Fibroblast of skin of left quadriceps (primary cell): ENCODE data around the gene TMEM45A.
"Not testable (repeated sequence)": the region's sequence is repeated elsewhere in the genome, so short reads cannot be mapped to it uniquely, and the experiment has no call there.

ENCODE experiments used
- DNase-seq, 2 experiments: peaks; one replicate each; pipeline ENCODE4 v3.0.0-alpha.2; 2013; ENCODE audit warnings: low read depth in 2 of 2

The TMEM45A gene

GRCh38 chr3:100492059-100493006 lies at the start of gene TMEM45A:
TSS of gene TMEM45A (plus strand) at chr3:100492619. CDS start at chr3:100555212, 62,593 bp downstream.
- DNase-seq = peak; percentile 93 to 94

- no peak for DNase-seq
Measured at GRCh38 chr3:100443690-100444089, 48.7 kb upstream of the TMEM45A start.

GRCh38 chr3:100447067-100447466 lies 45.4 kb upstream of the TMEM45A start:
- not testable (repeated sequence) for DNase-seq

GRCh38 chr3:100448079-100448478 lies 44.3 kb upstream of the TMEM45A start:
- no peak for DNase-seq

GRCh38 chr3:100449214-100449613 lies 43.2 kb upstream of the TMEM45A start:
- DNase-seq = no peak

- DNase-seq = no peak
Measured at GRCh38 chr3:100454677-100455076, 37.7 kb upstream of the TMEM45A start.

GRCh38 chr3:100455841-100456550 lies 36.4 kb upstream of the TMEM45A start:
- DNase-seq = no peak

GRCh38 chr3:100456745-100457144 lies 35.7 kb upstream of the TMEM45A start:
- DNase-seq = no peak

- DNase-seq = no peak
Measured at GRCh38 chr3:100457811-100458210, 34.6 kb upstream of the TMEM45A start.

- DNase-seq = no peak
Measured at GRCh38 chr3:100458814-100459213, 33.6 kb upstream of the TMEM45A start.

- peak; percentile 48 to 54 for DNase-seq
Measured at GRCh38 chr3:100463002-100463401, 29.4 kb upstream of the TMEM45A start.

GRCh38 chr3:100463646-100464155 lies 28.7 kb upstream of the TMEM45A start:
- DNase-seq = no peak

- DNase-seq = no peak
Measured at GRCh38 chr3:100465892-100466777, 26.3 kb upstream of the TMEM45A start.

GRCh38 chr3:100467133-100467532 lies 25.3 kb upstream of the TMEM45A start:
- no peak for DNase-seq

GRCh38 chr3:100468676-100469075 lies 23.7 kb upstream of the TMEM45A start:
- DNase-seq = no peak

- DNase-seq = no peak
Measured at GRCh38 chr3:100470951-100471350, 21.5 kb upstream of the TMEM45A start.

GRCh38 chr3:100471444-100471843 lies 21.0 kb upstream of the TMEM45A start:
- DNase-seq = no peak

- DNase-seq = not testable (repeated sequence)
Measured at GRCh38 chr3:100477851-100478360, 14.5 kb upstream of the TMEM45A start.

- DNase-seq = not testable (repeated sequence)
Measured at GRCh38 chr3:100478521-100478920, 13.9 kb upstream of the TMEM45A start.

- no peak for DNase-seq
Measured at GRCh38 chr3:100480081-100480480, 12.3 kb upstream of the TMEM45A start.

- DNase-seq = no peak
Measured at GRCh38 chr3:100482176-100482575, 10.2 kb upstream of the TMEM45A start.
